ENCODE results near the gene NCAM2. TPM values are rescaled to one million over a fixed set of nuclear protein-coding genes. Genes with fewer than 3 reads are reported as not detected.

NCAM2 gene
- total RNA-seq, 1 experiment from 2014 or later: not detected

DNA sequence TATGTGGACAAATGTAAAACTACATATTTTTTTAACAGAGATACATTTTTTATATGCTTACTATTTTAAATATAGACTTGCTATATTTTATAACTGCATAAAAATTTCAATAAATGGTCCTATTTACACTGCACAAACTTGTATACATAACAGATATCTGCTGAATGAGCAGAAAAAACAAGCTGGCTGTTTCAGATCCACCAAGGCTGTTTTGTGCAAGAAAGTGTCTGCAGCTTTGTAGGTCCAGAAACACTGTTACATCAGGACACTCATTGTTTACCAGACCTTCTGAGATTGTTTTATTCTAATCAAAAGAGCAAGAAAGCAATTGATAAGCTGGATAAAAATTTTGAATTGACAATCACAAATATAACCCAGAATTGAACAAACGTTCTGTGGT is 99.3 kb downstream of the NCAM2 start (continued):
- TF ChIP-seq ELF1 (IDR thresholded peaks at IDR 0.05; ENCODE audit: borderline replicate concordance, low read depth) (no peak), EZH2phosphoT487 (IDR thresholded peaks at IDR 0.05; ENCODE audit: borderline replicate concordance) (no peak), ZNF274 (IDR thresholded peaks at IDR 0.05; ENCODE audit: low read depth, low read length) (no peak), RAD21 (IDR thresholded peaks at IDR 0.05; ENCODE audit: low read depth) (no peak), SIN3A (IDR thresholded peaks at IDR 0.05; ENCODE audit: low read depth) (no peak)
- TF ChIP-seq, protein P1, sequence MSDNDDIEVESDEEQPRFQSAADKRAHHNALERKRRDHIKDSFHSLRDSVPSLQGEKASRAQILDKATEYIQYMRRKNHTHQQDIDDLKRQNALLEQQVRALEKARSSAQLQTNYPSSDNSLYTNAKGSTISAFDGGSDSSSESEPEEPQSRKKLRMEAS (IDR thresholded peaks at IDR 0.05): no peak

DNA sequence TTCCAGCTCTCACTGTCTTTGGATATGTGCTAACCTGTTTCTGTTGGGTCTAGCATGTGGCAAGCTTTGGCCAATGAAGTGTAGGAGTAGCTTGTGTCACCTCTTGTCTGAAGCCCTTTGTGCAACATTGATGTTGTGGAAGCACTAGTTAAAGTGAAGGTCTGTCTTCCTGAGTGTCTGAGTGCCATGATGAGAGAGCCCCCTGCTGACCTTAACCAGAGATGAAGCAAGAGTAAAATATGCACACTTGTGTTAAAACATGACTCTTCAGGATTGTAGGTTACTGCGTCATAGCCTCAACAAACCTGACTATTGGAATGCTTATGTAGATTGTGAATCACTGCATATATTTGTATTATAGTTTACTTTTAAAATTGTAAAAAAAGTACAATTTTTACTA is 103.7 kb downstream of the NCAM2 start:
- no peak for ATAC-seq
- Histone ChIP-seq H3K4me2 (ENCODE audit: low read length) (no peak overlapping the region), H3K9me2 (ENCODE audit: insufficient read depth) (no peaks in the 10 kb centered on the region), H3K4me1 (ENCODE audit: control insufficient read depth in 1 of 2, insufficient read depth in 2 of 2, low read length in 2 of 2) (no peaks in the 10 kb centered on the region), H2AFZ (ENCODE audit: low read depth, low read length, poor library complexity, severe bottlenecking) (no peak overlapping the region), H4K20me1 (ENCODE audit: insufficient read depth) (no peaks in the 10 kb centered on the region), H3K4me3 (replicated peaks in 1 of 2; ENCODE audit: low read depth in 1 of 2, low read length in 2 of 2) (no peak overlapping the region), H3K9me3 (ENCODE audit: control insufficient read depth in 1 of 2, insufficient read depth in 1 of 2, low read depth in 1 of 2, low read length in 2 of 2) (peaks cover 16 to 33% of the 10 kb centered on the region in 2 experiments; a peak in 3 of 4 replicates), H3K79me2 (ENCODE audit: insufficient read depth, low read length) (no peaks in the 10 kb centered on the region), H3K36me3 (ENCODE audit: control insufficient read depth in 1 of 2, insufficient read depth in 2 of 2, low read length in 2 of 2) (no peaks in the 10 kb centered on the region), H3K27me3 (ENCODE audit: insufficient read depth, low read length) (no peaks in the 10 kb centered on the region), H3K27ac (ENCODE audit: low read depth, low read length) (no peak overlapping the region), H3K9ac (ENCODE audit: low read length) (no peak overlapping the region)
- BruUV-seq (replicated peaks): no TSS peak
- CTCF ChIA-PET: no interaction called here
- DNase-seq (ENCODE audit: low read depth, low spot score): no peak
- POLR2A ChIA-PET: no interaction called here
- intact Hi-C loops (cut with micrococcal nuclease): no loop called here
- TF ChIP-seq TCF7L2 (IDR thresholded peaks at IDR 0.05; ENCODE audit: borderline replicate concordance, extremely low read depth, insufficient read depth, insufficient read length) (no peak), ZNF274 (IDR thresholded peaks at IDR 0.05; ENCODE audit: low read depth, low read length) (no peak), SRF (IDR thresholded peaks at IDR 0.05; ENCODE audit: low read depth) (no peak), EZH2 (IDR thresholded peaks at IDR 0.05) (no peak), SP1 (IDR thresholded peaks at IDR 0.05; ENCODE audit: low read depth) (no peak), CBX3 (IDR thresholded peaks at IDR 0.05; ENCODE audit: low read depth) (no peak), ZFX (IDR thresholded peaks at IDR 0.05) (no peak), POLR2AphosphoS5 (IDR thresholded peaks at IDR 0.05; ENCODE audit: low read depth, low read length) (no peak), JUND (IDR thresholded peaks at IDR 0.05) (no peak), POLR2A (IDR thresholded peaks at IDR 0.05; ENCODE audit: borderline replicate concordance, extremely low read depth, insufficient read depth, insufficient read length) (no peak)
- TF ChIP-seq, protein P2, sequence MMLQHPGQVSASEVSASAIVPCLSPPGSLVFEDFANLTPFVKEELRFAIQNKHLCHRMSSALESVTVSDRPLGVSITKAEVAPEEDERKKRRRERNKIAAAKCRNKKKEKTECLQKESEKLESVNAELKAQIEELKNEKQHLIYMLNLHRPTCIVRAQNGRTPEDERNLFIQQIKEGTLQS (IDR thresholded peaks at IDR 0.05): no peak
- TF ChIP-seq, protein P3, sequence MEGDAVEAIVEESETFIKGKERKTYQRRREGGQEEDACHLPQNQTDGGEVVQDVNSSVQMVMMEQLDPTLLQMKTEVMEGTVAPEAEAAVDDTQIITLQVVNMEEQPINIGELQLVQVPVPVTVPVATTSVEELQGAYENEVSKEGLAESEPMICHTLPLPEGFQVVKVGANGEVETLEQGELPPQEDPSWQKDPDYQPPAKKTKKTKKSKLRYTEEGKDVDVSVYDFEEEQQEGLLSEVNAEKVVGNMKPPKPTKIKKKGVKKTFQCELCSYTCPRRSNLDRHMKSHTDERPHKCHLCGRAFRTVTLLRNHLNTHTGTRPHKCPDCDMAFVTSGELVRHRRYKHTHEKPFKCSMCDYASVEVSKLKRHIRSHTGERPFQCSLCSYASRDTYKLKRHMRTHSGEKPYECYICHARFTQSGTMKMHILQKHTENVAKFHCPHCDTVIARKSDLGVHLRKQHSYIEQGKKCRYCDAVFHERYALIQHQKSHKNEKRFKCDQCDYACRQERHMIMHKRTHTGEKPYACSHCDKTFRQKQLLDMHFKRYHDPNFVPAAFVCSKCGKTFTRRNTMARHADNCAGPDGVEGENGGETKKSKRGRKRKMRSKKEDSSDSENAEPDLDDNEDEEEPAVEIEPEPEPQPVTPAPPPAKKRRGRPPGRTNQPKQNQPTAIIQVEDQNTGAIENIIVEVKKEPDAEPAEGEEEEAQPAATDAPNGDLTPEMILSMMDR (IDR thresholded peaks at IDR 0.05 in 2 of 3, conservative IDR thresholded peaks at IDR 0.05 in 1 of 3; ENCODE audit: borderline replicate concordance in 1 of 3, insufficient read depth in 1 of 3, low read depth in 2 of 3, low read length in 2 of 3): no peak
- TF ChIP-seq, protein P4, sequence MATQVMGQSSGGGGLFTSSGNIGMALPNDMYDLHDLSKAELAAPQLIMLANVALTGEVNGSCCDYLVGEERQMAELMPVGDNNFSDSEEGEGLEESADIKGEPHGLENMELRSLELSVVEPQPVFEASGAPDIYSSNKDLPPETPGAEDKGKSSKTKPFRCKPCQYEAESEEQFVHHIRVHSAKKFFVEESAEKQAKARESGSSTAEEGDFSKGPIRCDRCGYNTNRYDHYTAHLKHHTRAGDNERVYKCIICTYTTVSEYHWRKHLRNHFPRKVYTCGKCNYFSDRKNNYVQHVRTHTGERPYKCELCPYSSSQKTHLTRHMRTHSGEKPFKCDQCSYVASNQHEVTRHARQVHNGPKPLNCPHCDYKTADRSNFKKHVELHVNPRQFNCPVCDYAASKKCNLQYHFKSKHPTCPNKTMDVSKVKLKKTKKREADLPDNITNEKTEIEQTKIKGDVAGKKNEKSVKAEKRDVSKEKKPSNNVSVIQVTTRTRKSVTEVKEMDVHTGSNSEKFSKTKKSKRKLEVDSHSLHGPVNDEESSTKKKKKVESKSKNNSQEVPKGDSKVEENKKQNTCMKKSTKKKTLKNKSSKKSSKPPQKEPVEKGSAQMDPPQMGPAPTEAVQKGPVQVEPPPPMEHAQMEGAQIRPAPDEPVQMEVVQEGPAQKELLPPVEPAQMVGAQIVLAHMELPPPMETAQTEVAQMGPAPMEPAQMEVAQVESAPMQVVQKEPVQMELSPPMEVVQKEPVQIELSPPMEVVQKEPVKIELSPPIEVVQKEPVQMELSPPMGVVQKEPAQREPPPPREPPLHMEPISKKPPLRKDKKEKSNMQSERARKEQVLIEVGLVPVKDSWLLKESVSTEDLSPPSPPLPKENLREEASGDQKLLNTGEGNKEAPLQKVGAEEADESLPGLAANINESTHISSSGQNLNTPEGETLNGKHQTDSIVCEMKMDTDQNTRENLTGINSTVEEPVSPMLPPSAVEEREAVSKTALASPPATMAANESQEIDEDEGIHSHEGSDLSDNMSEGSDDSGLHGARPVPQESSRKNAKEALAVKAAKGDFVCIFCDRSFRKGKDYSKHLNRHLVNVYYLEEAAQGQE (IDR thresholded peaks at IDR 0.05; ENCODE audit: low read depth): no peak
- RAD21 ChIA-PET (ENCODE audit: low non-redundant PET in 1 of 2, low total read pairs in 2 of 2, uncharacterized antibody in 2 of 2, unreplicated experiment in 2 of 2): no interaction called here

Measured in HCT116 (cell line).